Measurements from ENCODE around the gene DLST. TPM values are rescaled to one million over a fixed set of nuclear protein-coding genes. Genes with fewer than 3 reads are reported as not detected.

DLST gene
- total RNA-seq, 1 donor from 2014 or later = 74.5 TPM

GRCh38 chr14:74897642-74898041 is 15.9 kb downstream of the DLST start:
- Mint-ChIP-seq H3K9me3 (ENCODE audit: low read depth) (no peaks in the 10 kb centered on the region), H3K27me3 (ENCODE audit: low read depth) (no peaks in the 10 kb centered on the region), H3K4me1 (ENCODE audit: low read depth) (no peaks in the 10 kb centered on the region), H3K36me3 (ENCODE audit: low read depth) (peaks cover 61% of the 10 kb centered on the region), H3K4me3 (ENCODE audit: unreplicated experiment) (no peak overlapping the region), H3K27ac (ENCODE audit: unreplicated experiment) (no peak overlapping the region)
- TF ChIP-seq CTCF (IDR thresholded peaks at IDR 0.05) = no peak
- no peak for DNase-seq (ENCODE audit: low spot score)

- DNase-seq (ENCODE audit: low spot score) = no peak
- H3K4me1 Mint-ChIP-seq (ENCODE audit: low read depth) = no peaks in the 10 kb centered on the region
- no peak overlapping the region for H3K4me3 Mint-ChIP-seq (ENCODE audit: unreplicated experiment)
- no peak overlapping the region for H3K27ac Mint-ChIP-seq (ENCODE audit: unreplicated experiment)
- H3K27me3 Mint-ChIP-seq (ENCODE audit: low read depth) = no peaks in the 10 kb centered on the region
- TF ChIP-seq CTCF (IDR thresholded peaks at IDR 0.05) = no peak
- H3K9me3 Mint-ChIP-seq (ENCODE audit: low read depth) = no peaks in the 10 kb centered on the region
- H3K36me3 Mint-ChIP-seq (ENCODE audit: low read depth) = peaks cover 62% of the 10 kb centered on the region
Observed at GRCh38 chr14:74898083-74898482, 16.4 kb downstream of the DLST start.

GRCh38 chr14:74898694-74899093 is 17.0 kb downstream of the DLST start:
- no peaks in the 10 kb centered on the region for H3K27me3 Mint-ChIP-seq (ENCODE audit: low read depth)
- no peak for TF ChIP-seq CTCF (IDR thresholded peaks at IDR 0.05)
- no peaks in the 10 kb centered on the region for H3K4me1 Mint-ChIP-seq (ENCODE audit: low read depth)
- H3K36me3 Mint-ChIP-seq (ENCODE audit: low read depth) = peaks cover 59% of the 10 kb centered on the region
- no peak for DNase-seq (ENCODE audit: low spot score)
- H3K4me3 Mint-ChIP-seq (ENCODE audit: unreplicated experiment) = no peak overlapping the region
- H3K9me3 Mint-ChIP-seq (ENCODE audit: low read depth) = no peaks in the 10 kb centered on the region
- no peak overlapping the region for H3K27ac Mint-ChIP-seq (ENCODE audit: unreplicated experiment)

- Mint-ChIP-seq H3K27me3 (ENCODE audit: low read depth) (no peaks in the 10 kb centered on the region), H3K4me1 (ENCODE audit: low read depth) (peaks cover 4% of the 10 kb centered on the region), H3K9me3 (ENCODE audit: low read depth) (no peaks in the 10 kb centered on the region), H3K27ac (ENCODE audit: unreplicated experiment) (no peak overlapping the region), H3K4me3 (ENCODE audit: unreplicated experiment) (no peak overlapping the region), H3K36me3 (ENCODE audit: low read depth) (peaks cover 36% of the 10 kb centered on the region)
- no peak for TF ChIP-seq CTCF (IDR thresholded peaks at IDR 0.05)
- DNase-seq (ENCODE audit: low spot score) = no peak
Observed at GRCh38 chr14:74902941-74903705, 21.4 kb downstream of the DLST start.

- H3K4me1 Mint-ChIP-seq (ENCODE audit: low read depth) = peaks cover 4% of the 10 kb centered on the region
- no peak overlapping the region for H3K4me3 Mint-ChIP-seq (ENCODE audit: unreplicated experiment)
- H3K27me3 Mint-ChIP-seq (ENCODE audit: low read depth) = no peaks in the 10 kb centered on the region
- peak overlapping the region; percentile 33 for H3K27ac Mint-ChIP-seq (ENCODE audit: unreplicated experiment)
- no peak for TF ChIP-seq CTCF (IDR thresholded peaks at IDR 0.05)
- no peak for DNase-seq (ENCODE audit: low spot score)
- H3K36me3 Mint-ChIP-seq (ENCODE audit: low read depth) = peaks cover 21% of the 10 kb centered on the region
- no peaks in the 10 kb centered on the region for H3K9me3 Mint-ChIP-seq (ENCODE audit: low read depth)
Observed at GRCh38 chr14:74904635-74905503, 23.2 kb downstream of the DLST start.

Data from chondrocyte (in vitro differentiated cells).